GM12875 (cell line): ENCODE results near the gene PACSIN2.
"Not testable (repeated sequence)": the region's sequence is repeated elsewhere in the genome, so short reads cannot be mapped to it uniquely, and the experiment has no call there.

Source experiments
- H3K4me3 ChIP-seq: one replicate; pipeline ENCODE4 v1.5.1; 2011; ENCODE audit warnings: low read depth, low read length, control low read depth
- TF ChIP-seq, protein P1 (sequence below): IDR thresholded peaks from 2 replicates; pipeline ENCODE4 v1.5.1; 2011; ENCODE audit warnings: low read depth, mild to moderate bottlenecking, control low read depth, inconsistent platforms, low read length, moderate library complexity, borderline replicate concordance; ENCODE audit not compliant: insufficient read depth

PACSIN2 gene

GRCh38 chr22:42978453-42979103, 36.4 kb downstream of the PACSIN2 start:
- H3K4me3 ChIP-seq = no peak overlapping the region
- TF ChIP-seq, protein P1, sequence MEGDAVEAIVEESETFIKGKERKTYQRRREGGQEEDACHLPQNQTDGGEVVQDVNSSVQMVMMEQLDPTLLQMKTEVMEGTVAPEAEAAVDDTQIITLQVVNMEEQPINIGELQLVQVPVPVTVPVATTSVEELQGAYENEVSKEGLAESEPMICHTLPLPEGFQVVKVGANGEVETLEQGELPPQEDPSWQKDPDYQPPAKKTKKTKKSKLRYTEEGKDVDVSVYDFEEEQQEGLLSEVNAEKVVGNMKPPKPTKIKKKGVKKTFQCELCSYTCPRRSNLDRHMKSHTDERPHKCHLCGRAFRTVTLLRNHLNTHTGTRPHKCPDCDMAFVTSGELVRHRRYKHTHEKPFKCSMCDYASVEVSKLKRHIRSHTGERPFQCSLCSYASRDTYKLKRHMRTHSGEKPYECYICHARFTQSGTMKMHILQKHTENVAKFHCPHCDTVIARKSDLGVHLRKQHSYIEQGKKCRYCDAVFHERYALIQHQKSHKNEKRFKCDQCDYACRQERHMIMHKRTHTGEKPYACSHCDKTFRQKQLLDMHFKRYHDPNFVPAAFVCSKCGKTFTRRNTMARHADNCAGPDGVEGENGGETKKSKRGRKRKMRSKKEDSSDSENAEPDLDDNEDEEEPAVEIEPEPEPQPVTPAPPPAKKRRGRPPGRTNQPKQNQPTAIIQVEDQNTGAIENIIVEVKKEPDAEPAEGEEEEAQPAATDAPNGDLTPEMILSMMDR = no peak

DNA sequence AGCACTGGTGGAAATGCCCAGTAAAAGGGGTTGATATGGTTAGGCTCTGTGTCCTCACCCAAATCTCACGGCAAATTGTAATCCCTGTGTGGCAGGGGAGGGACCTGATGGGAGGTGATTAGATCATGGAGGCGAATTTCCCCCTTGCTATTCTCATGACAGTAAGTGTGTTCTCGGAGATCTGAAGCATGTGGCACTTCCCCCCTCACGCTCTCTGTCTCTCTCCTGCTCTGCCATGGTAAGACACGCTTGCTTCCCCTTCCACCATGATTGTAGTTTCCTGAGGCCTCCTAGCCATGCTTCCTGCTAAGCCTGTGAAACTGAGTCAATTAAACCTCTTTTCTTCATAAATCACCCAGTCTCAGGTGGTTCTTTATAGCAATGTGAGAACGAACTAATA, 37.4 kb downstream of the PACSIN2 start:
- TF ChIP-seq, protein P1 = no peak
- H3K4me3 ChIP-seq = no peak overlapping the region

DNA sequence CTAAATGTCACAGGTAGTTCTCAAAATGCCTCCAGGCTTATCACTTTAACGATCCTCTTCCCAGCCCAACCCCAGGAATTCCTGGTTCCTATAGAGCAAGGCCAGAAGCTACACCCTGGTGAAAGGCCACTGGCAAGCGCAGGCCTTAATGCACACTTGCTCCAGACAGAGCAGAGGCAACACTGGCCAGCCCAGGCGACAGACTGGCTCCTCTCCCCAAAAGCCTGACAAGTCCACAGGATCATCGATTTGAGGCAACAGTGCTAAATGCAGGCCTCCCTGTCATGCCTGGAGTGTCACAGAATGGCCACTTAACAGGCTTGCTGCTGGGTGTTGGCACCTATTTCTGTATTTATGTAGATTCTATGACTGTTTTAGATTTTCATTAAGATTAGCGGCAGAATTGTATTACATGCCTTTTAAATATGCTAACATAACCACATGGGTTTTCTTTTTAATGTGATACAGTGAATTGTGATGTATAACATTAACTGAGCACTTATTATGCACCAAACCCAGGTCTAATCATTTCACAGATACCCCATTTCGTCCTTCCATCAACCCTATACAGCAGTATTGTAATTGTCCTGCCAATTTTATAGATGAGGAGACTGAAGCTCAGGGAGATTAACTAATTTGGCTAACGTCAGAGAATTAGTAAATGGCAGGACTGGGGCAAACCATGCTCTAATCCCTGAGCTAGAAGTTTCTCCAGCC, 38.6 kb downstream of the PACSIN2 start:
- TF ChIP-seq, protein P1 = no peak
- H3K4me3 ChIP-seq = no peak overlapping the region

- H3K4me3 ChIP-seq = no peak overlapping the region
Measured at GRCh38 chr22:42974223-42974622, 40.7 kb downstream of the PACSIN2 start.

GRCh38 chr22:42973536-42973881, 41.4 kb downstream of the PACSIN2 start:
- H3K4me3 ChIP-seq = no peak overlapping the region
- TF ChIP-seq, protein P1 = no peak

More at GRCh38 chr22:42974223-42974622, 40.7 kb downstream of the PACSIN2 start:
- TF ChIP-seq, protein P1 = no peak

DNA sequence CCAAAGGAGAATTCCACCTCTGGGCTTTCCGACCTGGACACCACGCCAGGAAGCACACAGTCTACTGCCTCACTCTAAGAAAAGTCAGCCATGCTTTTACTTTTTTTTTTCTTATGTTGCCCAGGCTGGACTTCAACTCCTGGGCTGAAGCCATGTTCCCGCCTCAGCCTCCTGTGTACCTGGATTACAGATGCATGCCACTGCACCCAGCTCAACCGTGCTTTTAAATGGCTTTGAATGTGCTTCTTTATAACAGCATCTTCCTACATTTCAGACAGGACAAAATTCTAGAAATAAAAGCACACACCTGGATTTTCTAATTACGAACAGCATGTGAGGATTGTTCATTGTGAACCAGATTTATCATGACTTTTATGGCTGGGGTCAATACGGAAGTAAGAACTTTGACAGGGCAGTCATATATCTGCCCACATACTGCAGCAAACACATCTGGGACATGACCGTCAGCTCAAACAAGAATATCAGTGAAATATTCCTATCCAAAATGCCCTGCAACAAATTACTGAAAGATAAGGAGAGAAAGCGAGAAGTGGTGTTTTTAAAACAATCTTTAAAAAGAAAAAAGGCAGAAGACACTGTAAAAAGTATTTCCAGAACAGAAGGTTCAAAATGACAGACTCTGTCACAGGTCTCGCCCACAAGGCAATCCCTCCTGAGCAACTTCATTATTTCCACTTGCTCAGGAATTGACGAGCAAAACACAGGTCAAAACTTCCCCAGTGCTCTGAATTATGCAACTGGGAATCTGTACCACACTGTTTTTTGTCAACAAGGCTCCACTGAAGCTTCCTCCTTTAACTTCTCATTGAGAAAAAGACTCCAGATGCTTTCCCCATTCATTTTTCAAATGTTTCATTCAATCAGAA, 42.1 kb downstream of the PACSIN2 start:
- TF ChIP-seq, protein P1 = no peak
- H3K4me3 ChIP-seq = no peak overlapping the region

DNA sequence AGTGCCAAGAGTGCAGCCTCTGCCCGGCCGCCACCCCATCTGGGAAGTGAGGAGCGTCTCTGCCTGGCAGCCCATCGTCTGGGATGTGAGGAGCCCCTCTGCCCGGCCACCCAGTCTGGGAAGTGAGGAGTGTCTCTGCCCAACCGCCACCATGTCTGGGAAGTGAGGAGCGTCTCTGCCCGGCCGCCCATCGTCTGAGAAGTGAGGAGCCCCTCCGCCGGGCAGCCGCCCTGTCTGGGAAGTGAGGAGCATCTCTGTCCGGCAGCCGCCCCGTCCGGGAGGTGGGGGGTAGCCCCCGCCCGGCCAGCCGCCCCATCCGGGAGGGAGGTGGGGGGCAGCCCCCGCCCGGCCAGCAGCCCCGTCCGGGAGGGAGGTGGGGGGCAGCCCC, 43.5 kb downstream of the PACSIN2 start:
- not testable (repeated sequence) for H3K4me3 ChIP-seq
